Stomach (tissue), 4 donors: ENCODE data around the gene MTCH2.

Experiments used
- CTCF ChIP-seq, 7 experiments: fragments of 450-650 bp in 4 of 7; fragments of 200-600 bp in 3 of 7; sonication (generic) in 3 of 7; IDR thresholded peaks; one replicate each; pipeline ENCODE4 v1.5.1; 2016 to 2019; ENCODE audit warnings: antibody characterized with exemption in 7 of 7, control low read depth in 2 of 7, mild to moderate bottlenecking in 1 of 7
- EP300 ChIP-seq: sonication (generic); formaldehyde crosslinking; IDR thresholded peaks from one replicate; pipeline ENCODE4 v1.6.1; 2017; ENCODE audit warnings: antibody characterized with exemption
- POLR2A ChIP-seq, 4 donors: fragments of 450-650 bp; IDR thresholded peaks; one replicate each; pipeline ENCODE4 v1.6.1; 2016; ENCODE audit warnings: antibody characterized with exemption in 4 of 4, control low read depth in 2 of 4, mild to moderate bottlenecking in 1 of 4, moderate library complexity in 1 of 4
- POLR2AphosphoS5 ChIP-seq, 3 donors: sonication (generic); formaldehyde crosslinking; IDR thresholded peaks; one replicate each; pipeline ENCODE4 v1.6.1; 2016; ENCODE audit warnings: antibody characterized with exemption in 3 of 3

- no peak for TF ChIP-seq CTCF (IDR thresholded peaks at IDR 0.05)
- TF ChIP-seq POLR2AphosphoS5 (IDR thresholded peaks at IDR 0.05) = no peak
- no peak for TF ChIP-seq POLR2A (IDR thresholded peaks at IDR 0.05)
- no peak for TF ChIP-seq EP300
Measured at GRCh38 chr11:47583844-47584243, 58.5 kb downstream of the MTCH2 start.
